ENCODE measurements around the gene TM6SF1. TPM values are rescaled to one million over a fixed set of nuclear protein-coding genes. Genes with fewer than 3 reads are reported as not detected.

TM6SF1 gene
- total RNA-seq, 2 donors from 2014 or later, result 0.62 to 1.5 TPM

DNA sequence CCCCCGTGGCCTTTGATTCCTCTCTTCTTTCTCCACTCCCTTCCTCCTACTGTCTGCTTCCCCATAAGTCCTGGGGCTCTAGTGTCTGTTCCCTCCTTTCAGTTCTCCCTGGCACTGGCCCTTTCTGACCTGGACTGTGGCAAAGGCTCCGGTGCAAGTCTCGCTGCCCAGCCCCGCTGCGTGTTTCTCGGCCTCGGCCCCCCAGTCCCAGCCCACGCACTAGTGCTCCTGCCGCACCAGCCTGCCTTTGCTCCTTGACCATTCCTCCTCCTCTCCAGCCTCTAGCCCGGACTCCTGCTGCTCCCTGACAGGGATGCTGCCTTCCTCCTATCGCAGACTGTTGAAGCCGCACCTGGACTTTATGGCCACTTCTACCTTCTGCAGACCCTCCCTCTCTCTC, 2.1 kb downstream of the TM6SF1 start:
- H3K27ac ChIP-seq, result no peak overlapping the region
- DNase-seq, result no peak
- intact Hi-C loops (cut with DNase I), result no loop called here

DNA sequence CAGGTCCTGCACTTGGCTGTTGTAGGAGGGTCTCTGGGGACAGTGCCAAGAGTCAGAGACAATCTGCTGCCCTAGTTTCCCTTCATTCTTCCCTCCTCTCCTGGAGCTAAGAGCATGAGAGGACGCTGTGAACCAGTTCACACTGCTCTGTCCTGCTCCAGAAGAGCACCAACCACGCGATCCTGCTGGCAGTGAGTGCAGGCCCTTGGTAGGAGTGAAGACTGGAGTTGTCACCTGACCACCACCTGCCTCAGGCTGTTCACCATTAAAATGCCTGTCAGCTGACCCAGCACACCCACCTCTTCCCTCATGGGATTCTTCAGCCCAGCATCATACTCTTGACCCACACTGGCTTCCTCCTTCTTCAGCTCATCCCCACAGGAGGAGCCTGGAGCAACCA, 2.9 kb downstream of the TM6SF1 start:
- Histone ChIP-seq H3K27ac (no peak overlapping the region), H3K9ac (ENCODE audit: low read depth in 2 of 2, low read length in 2 of 2) (no peak overlapping the region), H3K4me1 (no peaks in the 10 kb centered on the region), H3K27me3 (peaks cover 20% of the 10 kb centered on the region), H3K36me3 (no peaks in the 10 kb centered on the region), H3K9me3 (no peaks in the 10 kb centered on the region), H3K4me3 (no peak overlapping the region)
- intact Hi-C loops (cut with DNase I), result no loop called here
- TF ChIP-seq, protein P1, sequence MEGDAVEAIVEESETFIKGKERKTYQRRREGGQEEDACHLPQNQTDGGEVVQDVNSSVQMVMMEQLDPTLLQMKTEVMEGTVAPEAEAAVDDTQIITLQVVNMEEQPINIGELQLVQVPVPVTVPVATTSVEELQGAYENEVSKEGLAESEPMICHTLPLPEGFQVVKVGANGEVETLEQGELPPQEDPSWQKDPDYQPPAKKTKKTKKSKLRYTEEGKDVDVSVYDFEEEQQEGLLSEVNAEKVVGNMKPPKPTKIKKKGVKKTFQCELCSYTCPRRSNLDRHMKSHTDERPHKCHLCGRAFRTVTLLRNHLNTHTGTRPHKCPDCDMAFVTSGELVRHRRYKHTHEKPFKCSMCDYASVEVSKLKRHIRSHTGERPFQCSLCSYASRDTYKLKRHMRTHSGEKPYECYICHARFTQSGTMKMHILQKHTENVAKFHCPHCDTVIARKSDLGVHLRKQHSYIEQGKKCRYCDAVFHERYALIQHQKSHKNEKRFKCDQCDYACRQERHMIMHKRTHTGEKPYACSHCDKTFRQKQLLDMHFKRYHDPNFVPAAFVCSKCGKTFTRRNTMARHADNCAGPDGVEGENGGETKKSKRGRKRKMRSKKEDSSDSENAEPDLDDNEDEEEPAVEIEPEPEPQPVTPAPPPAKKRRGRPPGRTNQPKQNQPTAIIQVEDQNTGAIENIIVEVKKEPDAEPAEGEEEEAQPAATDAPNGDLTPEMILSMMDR (IDR thresholded peaks at IDR 0.05), result no peak
- DNase-seq, result no peak

More for the DNA sequence above, 2.1 kb downstream of the TM6SF1 start:
- H3K27me3 ChIP-seq, result peaks cover 20% of the 10 kb centered on the region
- TF ChIP-seq, protein P1 (IDR thresholded peaks at IDR 0.05), result no peak
- H3K36me3 ChIP-seq, result no peaks in the 10 kb centered on the region
- no peak overlapping the region for H3K9ac ChIP-seq (ENCODE audit: low read depth in 2 of 2, low read length in 2 of 2)
- H3K9me3 ChIP-seq, result no peaks in the 10 kb centered on the region
- H3K4me1 ChIP-seq, result no peaks in the 10 kb centered on the region
- no peak overlapping the region for H3K4me3 ChIP-seq

DNA sequence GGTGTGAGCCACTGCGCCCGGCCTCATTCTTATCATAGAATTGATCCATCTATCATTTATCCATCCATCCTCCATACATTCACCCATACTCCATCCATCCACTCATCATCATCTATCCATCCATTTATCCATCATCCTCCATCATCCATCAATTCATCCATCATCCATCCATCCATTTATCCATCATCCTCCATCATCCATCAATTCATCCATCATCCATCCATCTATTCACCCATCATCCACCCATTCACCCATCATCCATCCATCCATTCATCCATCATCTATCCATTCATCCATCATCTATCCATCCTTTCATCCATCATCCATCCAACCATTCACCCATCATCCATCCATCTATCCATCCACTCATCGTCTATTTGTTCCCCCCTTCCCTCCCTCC, 3.7 kb downstream of the TM6SF1 start:
- DNase-seq, result no peak
- TF ChIP-seq, protein P1 (IDR thresholded peaks at IDR 0.05), result no peak
- no peaks in the 10 kb centered on the region for H3K9me3 ChIP-seq

DNA sequence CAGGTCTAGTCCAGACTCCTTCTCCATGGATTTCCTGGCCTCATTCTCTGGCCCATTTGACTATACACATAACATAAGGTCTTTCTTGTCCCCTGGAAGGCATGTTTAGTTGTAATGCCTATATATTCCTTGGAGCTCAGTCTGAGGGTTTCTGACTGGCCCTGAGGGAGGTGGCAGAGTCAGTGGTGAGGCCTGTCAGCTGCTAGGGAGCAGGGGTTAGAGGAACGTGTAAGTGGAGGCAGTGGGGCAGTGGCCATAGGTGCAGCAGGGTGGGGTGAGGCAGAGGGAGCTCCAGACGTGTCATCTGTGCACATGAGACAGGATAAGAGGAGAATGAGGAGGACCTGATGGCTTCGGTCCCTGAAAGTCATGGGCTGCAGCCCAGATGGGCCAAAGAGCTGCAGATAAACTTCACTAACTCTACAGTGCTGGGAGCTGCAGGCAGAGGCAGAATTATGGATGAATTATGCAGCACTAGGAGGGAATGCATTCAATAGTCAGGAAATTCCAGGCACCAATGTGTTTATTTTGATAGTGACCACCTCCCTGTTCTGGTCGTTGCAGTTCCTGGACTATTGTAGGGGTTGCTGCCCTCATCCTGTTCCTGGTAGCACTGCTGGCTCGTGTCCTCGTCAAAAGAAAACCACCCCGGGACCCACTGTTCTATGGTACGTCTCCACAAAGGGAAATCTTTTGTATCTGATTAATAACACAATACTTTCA, 4.9 kb downstream of the TM6SF1 start:
- TF ChIP-seq, protein P1 (IDR thresholded peaks at IDR 0.05), result no peak
- intact Hi-C loops (cut with DNase I), result no loop called here
- DNase-seq, result no peak
- Histone ChIP-seq H3K27ac (no peak overlapping the region), H3K9ac (ENCODE audit: low read depth in 2 of 2, low read length in 2 of 2) (no peak overlapping the region), H3K9me3 (no peaks in the 10 kb centered on the region), H3K4me3 (no peak overlapping the region), H3K36me3 (no peaks in the 10 kb centered on the region), H3K4me1 (no peaks in the 10 kb centered on the region), H3K27me3 (peaks cover 13% of the 10 kb centered on the region)

More for the DNA sequence above, 3.7 kb downstream of the TM6SF1 start:
- Histone ChIP-seq H3K4me3 (no peak overlapping the region), H3K36me3 (no peaks in the 10 kb centered on the region), H3K27ac (no peak overlapping the region), H3K27me3 (peaks cover 20% of the 10 kb centered on the region), H3K4me1 (no peaks in the 10 kb centered on the region), H3K9ac (ENCODE audit: low read depth in 2 of 2, low read length in 2 of 2) (no peak overlapping the region)
- intact Hi-C loops (cut with DNase I), result no loop called here

DNA sequence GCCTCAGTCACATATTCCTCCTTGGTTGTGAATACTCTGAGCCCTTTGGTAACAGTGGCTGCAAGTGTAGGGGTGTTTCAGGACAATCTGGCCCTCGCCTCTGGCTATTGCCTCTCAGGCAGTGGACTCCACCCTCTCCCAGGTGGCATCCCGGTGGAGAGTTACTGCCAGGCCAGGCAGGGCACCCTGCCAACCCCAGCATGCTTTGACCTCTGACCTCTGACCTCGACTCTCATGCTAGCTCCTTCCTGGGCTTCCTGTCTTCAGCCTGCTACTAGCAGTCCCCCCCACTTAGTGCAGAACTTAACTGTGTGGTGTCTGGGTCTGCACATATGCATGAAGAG, 5.5 kb downstream of the TM6SF1 start:
- intact Hi-C loops (cut with DNase I), result no loop called here
- DNase-seq, result no peak
- Histone ChIP-seq H3K36me3 (no peaks in the 10 kb centered on the region), H3K4me3 (no peak overlapping the region), H3K9me3 (no peaks in the 10 kb centered on the region), H3K9ac (ENCODE audit: low read depth in 2 of 2, low read length in 2 of 2) (no peak overlapping the region), H3K27me3 (peaks cover 8% of the 10 kb centered on the region), H3K27ac (no peak overlapping the region), H3K4me1 (no peaks in the 10 kb centered on the region)
- TF ChIP-seq, protein P1 (IDR thresholded peaks at IDR 0.05), result no peak
